GM12878 (cell line): Measurements from ENCODE around the gene IL17RE. TPM values are rescaled to one million over a fixed set of nuclear protein-coding genes. Genes with fewer than 3 reads are reported as not detected.

Experiments
- ATF7 ChIP-seq: fragments of 450-650 bp; IDR thresholded peaks from 2 replicates; pipeline ENCODE4 v1.6.1; 2016; ENCODE audit warnings: low read depth, mild to moderate bottlenecking
- CHD2 ChIP-seq: IDR thresholded peaks from 2 replicates; pipeline ENCODE4 v1.6.1; 2011; ENCODE audit warnings: low read depth, low read length, improper control_type of control experiment, borderline replicate concordance
- HDAC6 ChIP-seq: fragments of 200-600 bp; sonication (generic); IDR thresholded peaks from one replicate; pipeline ENCODE4 v1.8.0; 2017; ENCODE audit warnings: antibody characterized with exemption; ENCODE audit not compliant: unreplicated experiment
- NFYA ChIP-seq: IDR thresholded peaks from 2 replicates; pipeline ENCODE4 v1.6.1; 2011; ENCODE audit warnings: low read depth, mild to moderate bottlenecking, low read length, improper control_type of control experiment, borderline replicate concordance
- NRF1 ChIP-seq: conservative IDR thresholded peaks from 2 replicates; pipeline ENCODE4 v1.6.1; 2011; ENCODE audit warnings: mild to moderate bottlenecking, low read depth, low read length, improper control_type of control experiment
- POU2F2 ChIP-seq: IDR thresholded peaks from 3 replicates; pipeline ENCODE4 v1.6.1; 2011; ENCODE audit warnings: low read depth, mild to moderate bottlenecking, low read length, borderline replicate concordance
- polyA plus RNA-seq, 11 experiments: library from polyadenylated mRNA; depleted of rRNA in 4 of 11; unstranded in 6 of 11; stranded (reverse) in 5 of 11; fragments of >200 nt; fragmentation: Nextera tagmentation in 4 of 11; fragmentation: Illumina TruSeq in 1 of 11; extraction: Ambion mirVana in 4 of 11; extraction: Trizol in 1 of 11; gene quantifications; 1 replicate in 1 of 11; 2 replicates in 10 of 11; pipeline versions ENCODE4 v1.2.1 to v1.2.3, GENCODE V29; 2011 to 2016; ENCODE audit warnings: inconsistent platforms in 2 of 11, missing spikeins in 2 of 11, low read depth in 1 of 11
- total RNA-seq, 4 experiments: library from RNA; depleted of rRNA in 3 of 4; stranded (reverse); fragments of >200 nt in 3 of 4; fragmentation: Illumina TruSeq in 1 of 4; extraction: Trizol in 1 of 4; gene quantifications; 2 replicates each; pipeline versions ENCODE4 v1.2.1 to v1.2.3, GENCODE V29; 2013 to 2021
- TF ChIP-seq, protein P1 (sequence below): fragments of 450-650 bp; formaldehyde crosslinking; IDR thresholded peaks from 2 replicates; pipeline ENCODE4 v1.4.0; 2020; ENCODE audit warnings: mild to moderate bottlenecking, moderate library complexity
- TF ChIP-seq, protein P2 (sequence below): fragments of 450-650 bp; IDR thresholded peaks from 2 replicates; pipeline ENCODE4 v1.6.1; 2017; ENCODE audit warnings: borderline replicate concordance
- TF ChIP-seq, protein P3 (sequence below): IDR thresholded peaks from 2 replicates; pipeline ENCODE4 v1.6.1; 2011; ENCODE audit warnings: borderline replicate concordance, low read depth, mild to moderate bottlenecking, moderate library complexity, low read length; ENCODE audit not compliant: insufficient read depth, poor library complexity, severe bottlenecking
- TF ChIP-seq, protein P4 (sequence below): IDR thresholded peaks from 2 replicates; pipeline ENCODE4 v1.6.1; 2011; ENCODE audit warnings: mild to moderate bottlenecking, low read depth, low read length, moderate library complexity; ENCODE audit not compliant: insufficient replicate concordance

IL17RE gene
- total and polyA plus RNA-seq, 10 of the 15 experiments (the other 5 are each of a cell fraction or from before 2014, with no cell fraction given): 0.04 to 0.51 (median 0.12) TPM; not detected in 2

DNA sequence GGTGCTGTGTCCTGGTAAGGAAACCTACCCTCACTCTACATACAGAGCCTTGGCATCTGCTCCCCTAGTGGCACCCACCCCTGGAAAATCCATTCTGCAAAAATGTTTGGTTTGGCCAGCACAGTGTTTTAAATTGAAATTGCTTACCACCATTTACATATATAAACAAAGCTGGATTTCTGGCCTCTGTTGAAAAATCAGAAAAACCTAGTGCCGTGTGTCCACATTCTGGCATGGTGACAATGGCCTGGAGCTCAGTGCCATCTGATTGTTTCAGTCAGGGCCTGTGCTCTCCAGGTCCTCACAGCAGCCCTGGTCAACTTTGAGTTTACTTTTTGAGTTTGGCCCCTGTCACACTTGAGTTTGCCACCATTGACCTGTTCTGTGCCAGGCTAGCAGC lies 11.4 kb downstream of the IL17RE start (continued):
- no peak for TF ChIP-seq CHD2
- TF ChIP-seq NRF1: no peak
- TF ChIP-seq, protein P1, sequence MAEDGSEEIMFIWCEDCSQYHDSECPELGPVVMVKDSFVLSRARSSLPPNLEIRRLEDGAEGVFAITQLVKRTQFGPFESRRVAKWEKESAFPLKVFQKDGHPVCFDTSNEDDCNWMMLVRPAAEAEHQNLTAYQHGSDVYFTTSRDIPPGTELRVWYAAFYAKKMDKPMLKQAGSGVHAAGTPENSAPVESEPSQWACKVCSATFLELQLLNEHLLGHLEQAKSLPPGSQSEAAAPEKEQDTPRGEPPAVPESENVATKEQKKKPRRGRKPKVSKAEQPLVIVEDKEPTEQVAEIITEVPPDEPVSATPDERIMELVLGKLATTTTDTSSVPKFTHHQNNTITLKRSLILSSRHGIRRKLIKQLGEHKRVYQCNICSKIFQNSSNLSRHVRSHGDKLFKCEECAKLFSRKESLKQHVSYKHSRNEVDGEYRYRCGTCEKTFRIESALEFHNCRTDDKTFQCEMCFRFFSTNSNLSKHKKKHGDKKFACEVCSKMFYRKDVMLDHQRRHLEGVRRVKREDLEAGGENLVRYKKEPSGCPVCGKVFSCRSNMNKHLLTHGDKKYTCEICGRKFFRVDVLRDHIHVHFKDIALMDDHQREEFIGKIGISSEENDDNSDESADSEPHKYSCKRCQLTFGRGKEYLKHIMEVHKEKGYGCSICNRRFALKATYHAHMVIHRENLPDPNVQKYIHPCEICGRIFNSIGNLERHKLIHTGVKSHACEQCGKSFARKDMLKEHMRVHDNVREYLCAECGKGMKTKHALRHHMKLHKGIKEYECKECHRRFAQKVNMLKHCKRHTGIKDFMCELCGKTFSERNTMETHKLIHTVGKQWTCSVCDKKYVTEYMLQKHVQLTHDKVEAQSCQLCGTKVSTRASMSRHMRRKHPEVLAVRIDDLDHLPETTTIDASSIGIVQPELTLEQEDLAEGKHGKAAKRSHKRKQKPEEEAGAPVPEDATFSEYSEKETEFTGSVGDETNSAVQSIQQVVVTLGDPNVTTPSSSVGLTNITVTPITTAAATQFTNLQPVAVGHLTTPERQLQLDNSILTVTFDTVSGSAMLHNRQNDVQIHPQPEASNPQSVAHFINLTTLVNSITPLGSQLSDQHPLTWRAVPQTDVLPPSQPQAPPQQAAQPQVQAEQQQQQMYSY (CRISPR knock-in tag): no peak
- TF ChIP-seq, protein P2, sequence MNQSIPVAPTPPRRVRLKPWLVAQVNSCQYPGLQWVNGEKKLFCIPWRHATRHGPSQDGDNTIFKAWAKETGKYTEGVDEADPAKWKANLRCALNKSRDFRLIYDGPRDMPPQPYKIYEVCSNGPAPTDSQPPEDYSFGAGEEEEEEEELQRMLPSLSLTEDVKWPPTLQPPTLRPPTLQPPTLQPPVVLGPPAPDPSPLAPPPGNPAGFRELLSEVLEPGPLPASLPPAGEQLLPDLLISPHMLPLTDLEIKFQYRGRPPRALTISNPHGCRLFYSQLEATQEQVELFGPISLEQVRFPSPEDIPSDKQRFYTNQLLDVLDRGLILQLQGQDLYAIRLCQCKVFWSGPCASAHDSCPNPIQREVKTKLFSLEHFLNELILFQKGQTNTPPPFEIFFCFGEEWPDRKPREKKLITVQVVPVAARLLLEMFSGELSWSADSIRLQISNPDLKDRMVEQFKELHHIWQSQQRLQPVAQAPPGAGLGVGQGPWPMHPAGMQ: no peak
- TF ChIP-seq, protein P3, sequence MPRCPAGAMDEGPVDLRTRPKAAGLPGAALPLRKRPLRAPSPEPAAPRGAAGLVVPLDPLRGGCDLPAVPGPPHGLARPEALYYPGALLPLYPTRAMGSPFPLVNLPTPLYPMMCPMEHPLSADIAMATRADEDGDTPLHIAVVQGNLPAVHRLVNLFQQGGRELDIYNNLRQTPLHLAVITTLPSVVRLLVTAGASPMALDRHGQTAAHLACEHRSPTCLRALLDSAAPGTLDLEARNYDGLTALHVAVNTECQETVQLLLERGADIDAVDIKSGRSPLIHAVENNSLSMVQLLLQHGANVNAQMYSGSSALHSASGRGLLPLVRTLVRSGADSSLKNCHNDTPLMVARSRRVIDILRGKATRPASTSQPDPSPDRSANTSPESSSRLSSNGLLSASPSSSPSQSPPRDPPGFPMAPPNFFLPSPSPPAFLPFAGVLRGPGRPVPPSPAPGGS: no peak
- TF ChIP-seq, protein P4, sequence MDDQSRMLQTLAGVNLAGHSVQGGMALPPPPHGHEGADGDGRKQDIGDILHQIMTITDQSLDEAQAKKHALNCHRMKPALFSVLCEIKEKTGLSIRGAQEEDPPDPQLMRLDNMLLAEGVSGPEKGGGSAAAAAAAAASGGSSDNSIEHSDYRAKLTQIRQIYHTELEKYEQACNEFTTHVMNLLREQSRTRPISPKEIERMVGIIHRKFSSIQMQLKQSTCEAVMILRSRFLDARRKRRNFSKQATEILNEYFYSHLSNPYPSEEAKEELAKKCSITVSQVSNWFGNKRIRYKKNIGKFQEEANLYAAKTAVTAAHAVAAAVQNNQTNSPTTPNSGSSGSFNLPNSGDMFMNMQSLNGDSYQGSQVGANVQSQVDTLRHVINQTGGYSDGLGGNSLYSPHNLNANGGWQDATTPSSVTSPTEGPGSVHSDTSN: no peak
- TF ChIP-seq NFYA: no peak
- no peak for TF ChIP-seq POU2F2
- TF ChIP-seq HDAC6: no peak
- TF ChIP-seq ATF7: no peak
